Skin epidermis (tissue), 12 donors: Measurements from ENCODE around the gene LIN28B.
"Not testable (repeated sequence)": the region's sequence is repeated elsewhere in the genome, so short reads cannot be mapped to it uniquely, and the experiment has no call there.

Experiments
- H3K27ac ChIP-seq, 21 experiments: fragments of 200-600 bp; sonication (generic) in 11 of 21; one replicate each; pipeline ENCODE4 v1.5.0; 2020; ENCODE audit warnings: mild to moderate bottlenecking in 3 of 21, inconsistent platforms in 2 of 21, moderate library complexity in 2 of 21
- H3K4me3 ChIP-seq, 7 experiments: fragments of 200-600 bp; sonication (generic) in 2 of 7; one replicate each; pipeline ENCODE4 v1.5.0; 2020; ENCODE audit warnings: inconsistent platforms in 2 of 7, mild to moderate bottlenecking in 2 of 7, moderate library complexity in 1 of 7

Gene LIN28B

DNA sequence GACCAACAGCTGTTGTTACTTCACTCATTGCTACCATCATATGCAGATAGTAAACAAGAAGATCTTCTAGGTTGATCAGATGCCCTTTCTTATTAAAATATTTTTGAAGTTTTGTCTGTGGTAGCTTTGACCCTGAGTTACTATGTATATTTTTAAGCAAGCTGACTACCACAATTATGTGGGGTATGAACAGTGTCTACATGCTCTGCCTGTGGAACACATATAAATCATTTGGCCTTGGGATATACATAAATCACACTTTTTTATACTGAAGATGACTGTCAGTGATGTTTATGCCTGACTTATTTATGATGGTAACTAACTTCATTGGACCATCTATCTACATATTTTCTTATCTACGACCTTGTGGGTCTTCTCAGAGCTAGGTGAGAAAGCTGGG is 44.2 kb downstream of the LIN28B start:
- Histone ChIP-seq H3K27ac (no peak overlapping the region), H3K4me3 (no peak overlapping the region)

GRCh38 chr6:105001906-105002305 is 45.0 kb downstream of the LIN28B start:
- Histone ChIP-seq H3K4me3 (no peak overlapping the region), H3K27ac (no peak overlapping the region)

DNA sequence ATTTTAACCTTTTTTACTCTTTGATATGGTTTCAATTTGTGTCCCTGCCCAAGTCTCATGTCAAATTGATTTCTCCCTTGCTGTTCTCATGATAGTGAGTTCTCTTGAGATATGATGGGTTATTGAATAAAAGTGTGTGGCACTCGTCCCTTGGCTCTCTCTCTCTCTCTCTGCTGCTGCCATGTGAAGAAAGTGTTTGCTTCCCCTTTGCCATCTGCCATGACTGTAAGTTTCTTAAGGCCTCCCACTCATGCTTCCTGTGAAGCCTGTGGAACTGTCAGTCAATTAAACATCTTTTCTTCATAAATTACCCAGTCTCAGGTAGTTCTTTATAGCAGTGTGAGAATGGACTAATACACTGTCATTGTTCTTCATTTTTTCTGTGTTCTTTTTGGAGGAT is 48.5 kb downstream of the LIN28B start:
- Histone ChIP-seq H3K4me3 (no peak overlapping the region), H3K27ac (no peak overlapping the region)

DNA sequence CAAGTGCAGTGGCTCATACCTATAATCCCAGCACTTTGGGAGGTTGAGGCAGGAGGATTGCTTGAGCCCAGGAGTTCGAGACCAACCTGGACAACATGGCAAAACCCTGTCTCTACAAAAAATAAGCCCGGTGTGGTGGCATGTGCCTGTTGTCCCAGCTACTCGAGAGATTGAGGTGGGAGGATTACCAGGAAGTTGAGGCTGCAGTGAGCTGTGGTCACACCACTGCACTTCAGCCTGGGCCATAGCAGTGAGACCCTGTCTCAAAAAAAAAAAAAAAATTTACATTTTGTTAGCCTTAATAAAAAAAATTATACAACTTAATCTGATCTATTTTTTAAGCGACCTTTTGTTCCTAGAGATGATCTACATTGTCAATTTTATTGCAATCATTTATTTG is 56.6 kb downstream of the LIN28B start:
- not testable (repeated sequence) for H3K4me3 ChIP-seq, H3K27ac ChIP-seq

DNA sequence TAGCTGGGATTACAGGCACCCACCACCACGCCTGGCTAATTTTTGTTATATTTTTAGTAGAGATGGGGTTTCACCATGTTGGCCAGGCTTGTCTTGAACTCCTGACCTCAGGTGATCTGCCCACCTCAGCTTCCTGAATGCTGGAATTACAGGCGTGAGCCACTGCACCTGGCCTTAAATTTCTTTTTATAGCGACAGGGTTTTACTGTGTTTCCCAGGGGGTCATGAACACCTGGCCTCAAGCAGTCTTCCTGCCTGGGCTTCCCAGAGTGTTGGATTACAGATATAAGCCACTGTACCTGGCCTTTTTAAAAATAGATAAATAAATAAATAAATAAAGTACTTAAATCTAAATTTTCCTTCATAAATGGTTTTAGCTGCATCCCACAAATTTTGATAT is 57.5 kb downstream of the LIN28B start:
- H3K4me3 ChIP-seq: no peak overlapping the region

DNA sequence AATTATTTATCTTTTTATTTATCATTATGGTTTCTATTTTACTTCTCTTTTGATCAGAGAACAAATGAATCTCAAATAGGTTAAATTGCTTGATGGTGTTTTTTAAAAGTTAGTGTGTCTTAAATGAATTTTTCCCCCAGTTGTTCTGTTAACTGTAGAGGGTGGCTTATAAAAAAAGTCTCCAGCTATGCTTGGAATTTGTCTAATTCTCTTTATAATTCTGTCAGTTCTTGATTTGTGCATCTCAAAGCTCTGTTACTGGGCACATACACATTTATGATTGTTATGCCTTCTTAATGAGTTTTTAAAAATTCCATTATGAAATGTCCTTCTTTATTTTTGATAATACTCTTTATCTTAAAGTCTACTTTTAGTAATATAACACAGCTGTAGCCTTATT is 58.0 kb downstream of the LIN28B start:
- Histone ChIP-seq H3K27ac (no peak overlapping the region), H3K4me3 (no peak overlapping the region)

More for the DNA sequence above, 57.5 kb downstream of the LIN28B start:
- H3K27ac ChIP-seq: no peak overlapping the region

- no peak overlapping the region for H3K27ac ChIP-seq
- no peak overlapping the region for H3K4me3 ChIP-seq
Observed at GRCh38 chr6:105015482-105015881, 58.6 kb downstream of the LIN28B start.

- Histone ChIP-seq H3K4me3 (no peak overlapping the region), H3K27ac (no peak overlapping the region)
Observed at GRCh38 chr6:105019285-105019684, 62.4 kb downstream of the LIN28B start.

DNA sequence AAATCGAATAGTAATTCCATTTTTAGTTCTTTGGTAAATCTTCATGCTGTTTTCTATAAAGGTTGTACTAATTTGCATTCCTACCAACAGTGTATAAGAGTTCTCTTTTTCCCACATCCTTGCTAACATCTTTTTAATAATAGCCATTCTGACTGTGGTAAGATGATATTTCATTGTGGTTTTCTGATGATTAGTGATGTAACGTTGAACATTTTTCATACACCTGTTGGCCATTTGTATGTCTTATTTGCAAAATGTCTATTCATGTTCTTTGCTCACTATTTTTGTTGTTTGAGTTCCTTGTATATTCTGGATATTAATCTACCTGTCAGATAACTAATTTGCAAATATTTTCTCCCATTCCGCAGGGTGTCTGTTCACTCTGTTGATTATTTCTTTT is 64.5 kb downstream of the LIN28B start:
- no peak overlapping the region for H3K4me3 ChIP-seq
- H3K27ac ChIP-seq: no peak overlapping the region

- no peak overlapping the region for H3K27ac ChIP-seq
Observed at GRCh38 chr6:105022416-105022815, 65.5 kb downstream of the LIN28B start.

GRCh38 chr6:105024803-105025202 is 67.9 kb downstream of the LIN28B start:
- Histone ChIP-seq H3K4me3 (no peak overlapping the region), H3K27ac (no peak overlapping the region)

More at GRCh38 chr6:105022416-105022815, 65.5 kb downstream of the LIN28B start:
- H3K4me3 ChIP-seq: no peak overlapping the region

DNA sequence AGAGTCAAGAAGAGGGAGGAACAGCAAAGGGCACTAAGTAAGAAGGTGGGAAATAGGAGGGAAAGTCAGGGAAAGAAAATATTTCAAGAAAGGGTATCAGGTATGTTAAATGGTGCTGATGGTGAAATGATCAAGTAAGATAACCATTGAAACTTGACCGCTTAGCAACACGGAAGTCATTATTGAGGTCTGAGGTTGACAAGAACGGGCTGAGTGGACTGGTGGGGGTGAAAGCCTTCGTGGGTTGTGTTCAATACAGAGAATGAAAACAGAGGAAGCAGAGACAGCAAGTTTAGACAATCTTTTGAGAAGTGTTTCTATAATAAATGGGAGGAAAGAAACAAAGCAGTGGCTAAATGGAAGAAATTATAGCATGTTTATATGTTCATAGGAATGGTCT is 72.0 kb downstream of the LIN28B start:
- no peak overlapping the region for H3K27ac ChIP-seq

DNA sequence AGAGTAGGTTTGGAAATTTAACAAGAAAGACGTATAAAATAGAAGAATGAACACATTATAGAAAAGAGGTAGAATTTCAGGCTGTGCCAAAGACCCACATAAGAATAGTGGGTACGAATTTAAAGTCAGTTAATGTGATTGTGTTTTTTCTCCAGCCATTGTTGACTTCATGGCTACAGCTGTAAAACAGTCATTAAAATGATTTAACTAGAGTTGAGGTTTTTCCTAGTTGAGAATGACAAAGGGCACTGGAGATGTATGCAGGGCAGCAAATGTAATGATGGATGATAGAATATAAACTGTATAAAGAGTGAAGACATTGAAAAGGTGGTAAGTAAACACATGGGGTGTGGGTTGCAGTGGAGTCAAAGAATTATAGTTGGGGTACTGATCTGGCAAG is 72.7 kb downstream of the LIN28B start:
- Histone ChIP-seq H3K27ac (no peak overlapping the region), H3K4me3 (no peak overlapping the region)

More for the DNA sequence above, 72.0 kb downstream of the LIN28B start:
- no peak overlapping the region for H3K4me3 ChIP-seq

- Histone ChIP-seq H3K4me3 (no peak overlapping the region), H3K27ac (no peak overlapping the region)
Observed at GRCh38 chr6:105034470-105034869, 77.6 kb downstream of the LIN28B start.

GRCh38 chr6:105035299-105035698 is 78.4 kb downstream of the LIN28B start:
- Histone ChIP-seq H3K27ac (no peak overlapping the region), H3K4me3 (no peak overlapping the region)

GRCh38 chr6:105036351-105036750 is 79.4 kb downstream of the LIN28B start:
- Histone ChIP-seq H3K4me3 (no peak overlapping the region), H3K27ac (no peak overlapping the region)

GRCh38 chr6:105038259-105038658 is 81.4 kb downstream of the LIN28B start:
- Histone ChIP-seq H3K4me3 (no peak overlapping the region), H3K27ac (no peak overlapping the region)

DNA sequence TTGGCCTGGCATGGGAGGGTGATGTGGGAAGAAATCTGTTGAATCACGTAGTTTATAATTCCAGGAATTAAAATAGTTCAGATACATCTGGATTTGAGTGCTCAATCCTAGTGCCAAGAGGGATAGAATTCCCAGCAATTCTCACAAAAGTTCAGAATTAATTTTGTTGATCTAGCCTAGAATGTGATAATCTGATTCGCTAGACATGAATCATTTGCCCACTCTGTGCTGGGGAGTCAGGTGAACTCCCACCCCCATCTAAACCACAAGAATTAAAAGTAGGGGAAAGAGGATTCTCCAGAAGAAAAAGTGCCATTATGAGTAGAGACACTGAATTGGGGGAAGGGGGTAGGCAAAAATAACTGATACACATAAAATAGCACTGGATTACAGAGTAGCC is 85.0 kb downstream of the LIN28B start:
- Histone ChIP-seq H3K4me3 (no peak overlapping the region), H3K27ac (no peak overlapping the region)

GRCh38 chr6:105042648-105043047 is 85.7 kb downstream of the LIN28B start:
- no peak overlapping the region for H3K27ac ChIP-seq

DNA sequence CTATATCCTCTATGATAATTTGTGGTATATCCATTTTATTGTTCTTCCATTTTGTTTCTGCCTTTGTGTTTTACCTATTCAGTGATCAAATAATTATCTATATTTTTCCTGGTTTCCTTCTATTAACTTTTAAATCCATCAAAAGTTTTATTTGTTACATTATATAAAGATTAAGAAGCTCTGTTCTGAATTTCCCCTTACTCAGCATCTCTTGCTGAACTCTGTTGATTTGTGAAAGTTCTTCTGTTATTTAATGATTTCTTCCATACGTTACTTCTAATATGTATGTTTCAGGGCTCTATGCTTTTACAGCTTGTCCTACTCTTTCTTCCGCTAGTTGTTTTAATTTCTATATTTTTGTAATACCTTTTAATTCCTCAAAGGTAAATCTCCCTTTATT is 87.1 kb downstream of the LIN28B start:
- Histone ChIP-seq H3K4me3 (no peak overlapping the region), H3K27ac (no peak overlapping the region)

More at GRCh38 chr6:105042648-105043047, 85.7 kb downstream of the LIN28B start:
- H3K4me3 ChIP-seq: no peak overlapping the region

GRCh38 chr6:105045526-105045925 is 88.6 kb downstream of the LIN28B start:
- Histone ChIP-seq H3K27ac (no peak overlapping the region), H3K4me3 (no peak overlapping the region)

GRCh38 chr6:105051941-105052471 is 95.1 kb downstream of the LIN28B start:
- H3K27ac ChIP-seq: no peak overlapping the region
- H3K4me3 ChIP-seq: no peak overlapping the region
